ENCODE measurements around the gene GMDS.

The GMDS gene

GRCh38 chr6:1777921-1778685, 467.3 kb downstream of the GMDS start:
- FAIRE-seq (no peak), DNase-seq (ENCODE audit: extremely low spot score, insufficient read length, low read depth) (no peak)

GRCh38 chr6:1775441-1775840, 470.0 kb downstream of the GMDS start:
- DNase-seq (ENCODE audit: extremely low spot score, insufficient read length, low read depth) (no peak), FAIRE-seq (no peak)

DNA sequence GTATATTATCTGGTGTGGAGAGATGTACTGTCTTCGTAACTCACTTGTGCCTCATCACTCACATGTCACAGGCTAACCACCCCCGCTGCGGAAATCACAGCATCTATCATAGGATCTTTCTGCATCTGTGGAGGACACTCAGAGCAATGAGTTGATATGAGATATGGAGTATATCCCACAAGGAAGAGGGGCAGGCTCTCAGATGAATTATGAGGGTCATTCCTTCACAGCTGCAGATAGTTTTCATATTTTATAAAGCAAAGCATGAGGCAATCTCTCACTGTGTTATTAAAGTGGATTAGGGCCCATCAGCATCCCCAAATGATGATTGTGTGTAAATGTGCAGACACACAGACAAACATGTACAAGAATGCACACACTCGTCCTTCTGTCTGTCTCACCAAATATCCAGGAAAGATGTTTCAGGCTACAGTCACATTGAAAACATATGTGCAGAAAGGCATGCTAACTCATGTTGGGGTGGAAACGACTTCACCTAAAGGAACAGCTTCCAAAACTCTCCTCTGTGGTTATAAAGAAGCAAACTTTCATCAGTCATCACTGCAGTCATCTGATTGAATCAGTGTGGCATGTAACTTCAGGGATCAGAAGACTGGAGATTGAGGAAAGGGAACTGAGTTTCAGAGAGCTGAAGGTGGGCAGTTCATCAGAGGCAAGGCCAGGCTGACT, 471.0 kb downstream of the GMDS start:
- no peak for FAIRE-seq
- no peak for DNase-seq (ENCODE audit: extremely low spot score, insufficient read length, low read depth)

DNA sequence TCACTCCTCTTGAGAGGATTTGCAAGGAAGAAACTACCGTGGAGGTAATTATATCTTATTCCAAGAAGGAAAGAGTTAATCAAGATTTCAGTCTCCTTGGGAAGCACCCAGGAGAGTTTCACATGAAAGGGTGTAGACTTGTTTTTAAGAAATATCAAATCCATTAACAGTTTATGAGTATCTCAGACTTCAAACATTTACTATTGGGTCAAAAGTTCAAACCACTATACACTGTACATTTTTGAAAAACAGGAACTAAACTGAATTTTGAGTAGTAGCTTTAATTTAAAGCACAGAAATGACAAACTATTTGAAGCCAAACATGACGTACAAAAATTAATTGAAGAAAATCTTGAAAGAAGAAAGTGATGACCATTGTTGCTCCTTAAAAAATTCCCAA, 471.7 kb downstream of the GMDS start:
- FAIRE-seq (no peak), DNase-seq (ENCODE audit: extremely low spot score, insufficient read length, low read depth) (no peak)

DNA sequence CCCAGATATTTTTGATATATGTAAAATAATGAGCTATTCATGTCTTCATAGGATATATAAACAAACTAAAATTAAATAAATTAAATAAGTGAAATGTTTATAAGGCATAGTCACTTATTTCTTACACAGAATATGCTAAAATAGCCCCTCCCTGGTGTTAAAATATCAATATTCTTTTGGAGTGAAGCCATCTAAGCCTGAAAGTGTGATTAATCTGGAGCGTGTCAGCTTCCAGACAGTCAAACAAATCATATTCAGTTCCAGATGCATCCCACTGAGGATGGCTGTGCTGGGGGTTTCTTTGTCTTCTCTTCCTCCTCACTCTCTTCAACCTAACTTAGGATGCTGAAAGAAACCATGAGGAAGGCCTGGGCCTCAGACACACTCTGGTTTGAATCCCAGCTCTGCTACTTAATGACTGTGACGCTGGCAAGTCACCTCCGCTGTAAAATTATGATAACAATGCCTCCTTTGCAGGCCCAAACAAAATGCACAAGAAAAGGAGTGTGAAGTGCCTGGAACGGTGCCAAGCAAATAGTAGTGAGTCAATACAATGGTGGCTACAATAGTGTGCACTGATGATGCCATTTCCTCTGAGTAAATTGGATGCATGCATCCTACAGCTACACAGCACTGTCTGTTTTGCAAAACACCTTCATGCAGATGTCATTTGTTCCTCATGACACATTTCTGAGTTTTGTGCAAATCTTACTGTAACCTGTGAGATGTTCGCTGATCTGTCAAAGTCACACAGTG, 474.3 kb downstream of the GMDS start:
- FAIRE-seq = no peak
- no peak for DNase-seq (ENCODE audit: extremely low spot score, insufficient read length, low read depth)

DNA sequence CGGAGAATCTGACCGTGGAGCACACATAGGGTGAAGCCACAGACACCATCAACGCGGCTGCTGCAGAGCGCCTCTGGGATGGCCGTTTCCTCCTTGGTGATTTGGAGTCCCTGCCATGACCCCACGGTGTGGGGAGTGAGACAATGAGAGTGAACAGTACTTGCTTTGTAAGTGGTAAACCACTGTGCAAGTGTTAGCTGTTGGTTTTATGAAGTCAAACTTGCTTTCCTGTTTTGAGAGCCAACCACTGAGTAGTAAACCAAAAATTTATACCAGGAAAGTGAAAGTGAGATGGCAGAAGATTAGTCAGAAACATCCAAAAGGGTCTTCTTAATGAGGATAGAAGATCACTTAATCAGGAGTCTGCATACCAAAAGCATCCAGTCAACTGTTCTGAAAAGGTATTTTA, 475.0 kb downstream of the GMDS start:
- DNase-seq (ENCODE audit: extremely low spot score, insufficient read length, low read depth) = peak; percentile 20
- FAIRE-seq = peak; percentile 56

DNA sequence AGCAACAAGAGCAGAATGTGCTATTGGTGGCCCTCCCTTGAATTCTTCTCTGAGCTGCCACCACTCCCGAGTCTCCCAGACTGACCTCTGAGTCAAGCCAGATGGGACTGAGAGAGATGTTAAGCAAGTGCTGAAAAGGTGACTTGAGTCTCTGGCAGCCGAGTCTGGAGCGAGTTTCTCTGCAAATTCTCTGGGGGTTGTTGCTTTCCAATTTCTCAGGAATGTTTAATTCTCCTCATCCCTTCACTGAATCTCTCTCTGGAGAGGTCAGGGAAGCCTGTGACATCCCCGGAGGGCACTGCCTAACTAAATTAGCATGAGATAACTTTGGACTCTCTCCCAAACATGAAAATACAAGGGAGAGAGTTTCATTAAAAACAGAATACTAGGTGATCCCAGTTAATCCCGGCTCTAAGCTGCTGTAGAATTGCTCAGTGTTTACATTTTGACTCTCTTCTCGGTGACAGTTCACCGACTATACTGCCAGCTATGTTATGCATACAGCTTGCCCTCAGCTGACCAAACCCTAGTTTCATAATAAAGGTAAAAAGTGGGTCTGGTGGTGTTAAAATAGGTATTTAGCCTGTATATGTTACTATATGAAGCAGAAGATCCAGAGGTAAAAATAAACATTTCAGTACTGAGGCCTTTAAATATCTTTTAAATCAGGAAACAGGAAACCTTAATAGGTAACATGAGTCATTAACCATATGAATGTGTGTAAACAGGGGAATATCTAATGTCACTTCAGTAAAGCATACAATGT, 477.7 kb downstream of the GMDS start:
- no peak for DNase-seq (ENCODE audit: extremely low spot score, insufficient read length, low read depth)
- FAIRE-seq = no peak

DNA sequence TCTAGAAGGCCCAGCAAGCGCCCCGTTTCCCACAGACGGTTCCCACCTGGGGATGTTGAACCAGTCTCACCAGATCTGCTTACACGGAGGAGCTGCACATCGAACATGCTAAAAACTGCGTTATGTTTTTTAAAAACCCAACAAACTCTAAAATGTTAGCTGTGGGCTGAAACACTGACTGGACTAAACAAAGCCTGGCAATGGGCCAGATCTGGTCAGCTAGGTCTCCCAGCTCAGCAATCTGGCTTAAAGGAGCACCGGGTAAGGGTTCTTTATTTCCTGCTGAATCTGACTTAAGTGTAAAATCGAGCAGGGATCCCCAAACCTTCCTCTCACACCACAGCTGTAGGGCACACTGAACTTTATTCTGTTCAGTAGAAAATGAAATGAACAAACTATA, 478.8 kb downstream of the GMDS start:
- DNase-seq (ENCODE audit: extremely low spot score, insufficient read length, low read depth) = no peak
- no peak for FAIRE-seq

DNA sequence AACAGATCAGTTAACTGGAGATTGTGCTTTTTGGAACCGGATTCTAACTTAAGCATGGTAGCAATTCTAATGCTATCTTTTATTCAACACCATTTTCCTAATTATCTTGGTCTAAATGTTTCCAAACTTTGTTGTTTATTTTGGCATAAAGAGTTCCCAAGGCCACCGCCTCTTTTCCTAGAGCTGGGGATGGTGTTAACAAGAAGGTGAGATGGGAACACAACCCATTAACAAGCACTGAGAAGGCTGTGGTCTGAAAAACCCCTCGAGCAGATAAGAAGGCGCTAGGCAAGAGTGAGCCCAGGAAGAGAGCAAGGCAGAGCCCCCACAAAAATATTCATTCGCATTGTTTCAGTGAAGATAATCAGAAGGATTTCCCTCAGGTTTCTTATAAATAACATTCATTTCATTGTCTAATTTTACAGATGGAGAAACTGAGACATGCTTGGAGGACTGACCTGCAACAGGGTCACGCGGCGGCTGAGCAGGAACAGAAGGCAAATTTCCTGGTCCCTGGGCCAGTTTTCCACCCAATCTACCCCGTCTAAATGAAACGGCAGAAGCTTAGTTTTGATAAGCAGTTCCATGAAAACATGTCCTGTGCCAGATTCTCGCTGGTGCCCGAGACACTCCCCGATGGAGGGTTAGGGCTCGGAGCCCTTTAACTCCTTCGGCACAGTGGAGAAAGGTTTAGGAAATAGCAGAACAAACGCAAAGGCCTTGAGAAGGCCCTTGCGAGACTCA, 480.1 kb downstream of the GMDS start:
- FAIRE-seq (no peak), DNase-seq (ENCODE audit: extremely low spot score, insufficient read length, low read depth) (no peak)

DNA sequence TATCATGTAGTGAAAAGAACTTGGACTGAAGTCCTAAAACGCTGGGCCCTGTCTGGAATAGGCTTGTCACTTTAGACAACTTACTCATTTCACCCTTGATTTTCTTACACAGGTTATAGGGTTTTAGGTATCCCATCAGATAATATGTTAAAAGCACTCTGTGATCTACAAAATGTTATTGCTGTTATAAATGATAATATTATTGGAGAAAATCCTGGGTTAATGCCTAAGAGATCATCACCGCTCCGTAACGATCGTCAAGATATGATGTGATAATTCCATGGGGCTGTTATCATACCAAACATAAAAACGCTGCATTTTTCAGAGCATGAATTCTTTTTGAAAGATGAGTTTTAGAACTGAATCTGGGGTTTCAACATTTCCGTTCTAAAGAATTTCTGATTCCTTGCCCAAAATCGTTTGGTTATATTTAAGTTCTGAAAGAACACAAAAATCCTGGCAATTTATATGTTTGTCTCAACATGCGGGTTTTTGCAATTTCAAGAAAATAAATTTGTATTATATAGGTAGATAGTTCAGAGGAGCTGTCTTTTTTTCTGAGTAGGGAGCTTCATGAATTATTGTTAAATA, 480.9 kb downstream of the GMDS start:
- DNase-seq (ENCODE audit: extremely low spot score, insufficient read length, low read depth) (no peak), FAIRE-seq (no peak)

- FAIRE-seq = no peak
These were observed 482.0 kb downstream of the GMDS start for GRCh38 chr6:1763404-1763803.

GRCh38 chr6:1762203-1762602, 483.2 kb downstream of the GMDS start:
- no peak for DNase-seq (ENCODE audit: extremely low spot score, insufficient read length, low read depth)
- no peak for FAIRE-seq

More at GRCh38 chr6:1763404-1763803, 482.0 kb downstream of the GMDS start:
- no peak for DNase-seq (ENCODE audit: extremely low spot score, insufficient read length, low read depth)

DNA sequence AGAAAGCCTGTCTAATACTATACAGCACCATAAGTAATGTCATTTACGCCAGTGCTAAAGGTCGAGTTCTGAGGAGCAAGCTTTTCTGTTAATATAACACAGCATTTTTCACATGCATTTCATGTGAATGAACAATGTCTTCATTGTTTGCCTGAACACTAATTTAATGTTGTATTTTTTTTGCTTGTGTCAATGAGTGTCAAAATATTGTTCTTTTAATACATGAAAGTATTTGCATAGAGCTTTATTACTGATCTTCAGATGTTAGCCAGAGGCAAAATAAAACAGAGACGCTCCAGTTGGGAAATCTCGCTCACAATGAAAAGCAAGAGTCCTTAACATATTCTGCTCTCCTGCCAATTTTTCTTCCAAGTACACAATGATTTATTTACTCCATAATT, 483.9 kb downstream of the GMDS start:
- FAIRE-seq = no peak
- no peak for DNase-seq (ENCODE audit: extremely low spot score, insufficient read length, low read depth)

GRCh38 chr6:1760876-1761275, 484.5 kb downstream of the GMDS start:
- no peak for FAIRE-seq

GRCh38 chr6:1759870-1760269, 485.5 kb downstream of the GMDS start:
- no peak for FAIRE-seq

More at GRCh38 chr6:1760876-1761275, 484.5 kb downstream of the GMDS start:
- no peak for DNase-seq (ENCODE audit: extremely low spot score, insufficient read length, low read depth)

DNA sequence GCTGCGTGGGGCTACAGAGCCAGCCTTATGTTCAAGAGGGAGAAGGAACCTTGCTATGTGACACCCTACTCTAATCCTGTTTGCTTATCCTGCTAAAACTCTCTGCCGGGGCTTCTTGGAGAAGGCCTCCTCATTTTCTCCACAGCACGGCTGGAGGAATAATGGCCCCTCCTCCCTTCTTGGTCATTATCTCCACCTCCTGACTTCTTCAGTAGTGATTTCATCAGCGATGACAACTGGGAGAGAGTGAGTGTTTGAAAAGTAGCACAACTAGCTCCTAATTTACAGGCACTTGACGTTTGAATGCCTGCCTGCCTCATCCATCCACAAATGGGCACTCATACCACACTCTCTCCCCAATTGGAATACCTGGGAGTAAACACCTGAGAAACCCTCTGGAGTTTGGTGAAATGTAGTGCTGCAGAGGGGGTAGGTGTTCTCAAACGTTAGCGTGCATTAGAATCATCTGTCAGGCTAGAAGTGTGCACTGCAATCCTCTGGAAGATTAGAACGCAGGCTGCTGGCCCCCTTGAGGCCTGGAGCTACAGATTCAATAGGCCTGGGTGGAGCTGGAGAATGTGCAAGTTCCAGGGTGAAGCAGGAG, 487.2 kb downstream of the GMDS start:
- FAIRE-seq = no peak
- no peak for DNase-seq (ENCODE audit: extremely low spot score, insufficient read length, low read depth)

More at GRCh38 chr6:1759870-1760269, 485.5 kb downstream of the GMDS start:
- DNase-seq (ENCODE audit: extremely low spot score, insufficient read length, low read depth) = no peak

DNA sequence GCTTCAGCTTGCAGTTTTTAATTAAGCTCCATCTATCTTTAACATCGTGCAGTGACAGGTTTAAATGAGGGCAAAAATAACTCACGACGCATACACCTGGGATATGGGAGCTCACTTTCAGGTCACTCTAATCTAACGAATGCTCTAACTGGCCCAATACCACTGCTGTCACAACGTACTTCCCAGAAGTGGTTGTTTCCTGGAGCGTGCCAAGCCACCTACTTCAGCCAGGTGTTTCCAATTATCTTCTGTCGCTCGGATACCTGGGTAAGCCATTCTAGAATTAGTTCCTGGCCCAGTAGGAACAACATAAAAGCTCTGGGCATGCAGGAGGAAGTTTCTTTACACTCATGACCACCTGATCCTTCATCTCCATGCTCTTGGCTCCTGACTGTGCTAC, 488.3 kb downstream of the GMDS start:
- FAIRE-seq = no peak
- no peak for DNase-seq (ENCODE audit: extremely low spot score, insufficient read length, low read depth)

- FAIRE-seq = no peak
- DNase-seq (ENCODE audit: extremely low spot score, insufficient read length, low read depth) = no peak
These were observed 488.8 kb downstream of the GMDS start for GRCh38 chr6:1756472-1757129.
